Cardiac fibroblast (primary cell): ENCODE results near the gene OOEP.

Source experiments
- DNase-seq, 2 donors: peaks; one replicate each; pipeline versions ENCODE4 v3.0.0 to v3.0.0-alpha.2; 2010; ENCODE audit warnings: low read depth in 2 of 2
- H3K4me3 ChIP-seq, 2 donors: replicated peaks in 1 of 2; 1 replicate in 1 of 2; 2 replicates in 1 of 2; pipeline ENCODE4 v1.5.1; 2011; ENCODE audit warnings: low read depth in 2 of 2, low read length in 2 of 2, mild to moderate bottlenecking in 2 of 2, moderate library complexity in 1 of 2
- CTCF ChIP-seq: IDR thresholded peaks from one replicate; pipeline ENCODE4 v1.5.1; 2011; ENCODE audit warnings: low read depth, mild to moderate bottlenecking, low read length, inconsistent platforms

Gene OOEP

DNA sequence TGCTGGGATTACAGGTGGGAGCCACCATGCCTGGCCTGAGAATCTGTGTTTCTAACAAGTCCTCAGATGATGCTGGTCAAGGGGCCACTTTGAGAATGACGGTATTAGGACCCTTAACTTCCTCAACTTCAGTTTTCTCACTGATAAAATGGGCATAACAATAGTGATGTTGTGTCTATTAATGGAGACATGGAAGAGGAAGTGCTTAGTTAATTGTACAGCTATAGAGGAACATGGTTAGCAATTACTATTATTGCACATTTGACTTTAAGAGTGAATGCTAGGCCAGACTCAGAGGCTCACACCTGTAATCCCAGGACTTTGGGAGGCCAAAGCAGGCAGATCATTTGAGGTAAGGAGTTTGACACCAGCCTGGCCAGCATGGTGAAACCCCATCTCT, 28.4 kb downstream of the OOEP start:
- no peak for DNase-seq
- no peak for TF ChIP-seq CTCF
- H3K4me3 ChIP-seq = no peak overlapping the region

DNA sequence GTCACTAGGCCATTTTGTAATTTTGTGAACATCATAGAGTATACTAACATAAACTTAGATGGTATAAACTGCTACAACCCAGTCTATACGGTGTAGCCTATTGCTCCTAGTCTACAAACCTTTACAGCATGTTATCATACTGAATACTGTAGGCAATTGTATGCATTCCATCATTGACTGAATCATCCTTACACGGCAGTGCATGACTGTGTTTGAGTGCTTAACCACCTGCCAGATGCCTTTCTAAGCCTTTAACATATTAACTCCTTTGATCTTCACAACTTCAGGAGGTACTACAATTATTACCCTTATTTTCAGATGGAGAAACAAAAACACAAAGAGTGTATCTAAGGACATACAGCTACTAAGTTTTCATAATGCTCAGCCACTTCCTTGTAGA, 29.6 kb downstream of the OOEP start:
- peak in 1 of 2 donors; percentile 18 for DNase-seq
- H3K4me3 ChIP-seq = no peak overlapping the region
- no peak for TF ChIP-seq CTCF

DNA sequence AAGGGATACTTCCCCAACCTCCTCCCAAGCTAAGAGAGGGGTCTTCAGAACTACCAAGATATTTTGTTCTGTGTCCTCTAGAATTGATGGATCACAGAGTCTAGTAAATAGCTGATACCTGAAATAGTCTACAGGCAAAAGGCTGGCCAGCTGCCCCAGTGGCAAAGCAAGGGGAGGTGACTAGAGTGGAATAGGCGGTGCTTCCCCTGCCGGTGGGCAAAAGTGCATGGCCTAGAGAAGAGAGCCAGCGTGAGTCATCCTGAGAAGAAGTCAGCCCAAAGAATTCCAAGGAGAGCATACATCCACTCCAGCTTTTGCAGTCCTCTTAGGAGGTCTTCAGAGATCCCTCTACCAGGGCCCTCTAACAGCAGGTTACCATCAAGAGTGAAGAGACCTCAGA, 30.4 kb downstream of the OOEP start:
- no peak for TF ChIP-seq CTCF
- no peak for DNase-seq
- no peak overlapping the region for H3K4me3 ChIP-seq

DNA sequence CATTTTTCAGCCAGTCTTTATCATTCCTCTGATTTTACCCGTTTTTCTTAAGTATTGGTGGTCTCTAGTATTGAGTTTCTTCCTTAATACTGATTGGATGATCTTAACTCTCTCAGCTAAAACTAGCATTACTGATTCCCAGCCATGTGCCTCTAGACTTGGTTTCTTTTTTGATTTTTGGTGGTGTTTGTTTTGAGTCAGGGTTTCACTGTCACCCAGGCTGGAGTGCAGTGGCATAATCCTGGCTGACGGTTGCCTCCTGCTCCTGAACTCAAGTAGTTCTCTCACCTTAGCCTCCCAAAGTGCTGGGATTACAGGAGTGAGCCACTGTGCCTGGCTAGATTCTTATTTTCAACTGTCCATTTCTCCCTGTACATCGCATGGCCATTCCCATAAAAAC, 40.5 kb downstream of the OOEP start:
- no peak for DNase-seq
- TF ChIP-seq CTCF = no peak
- no peak overlapping the region for H3K4me3 ChIP-seq

DNA sequence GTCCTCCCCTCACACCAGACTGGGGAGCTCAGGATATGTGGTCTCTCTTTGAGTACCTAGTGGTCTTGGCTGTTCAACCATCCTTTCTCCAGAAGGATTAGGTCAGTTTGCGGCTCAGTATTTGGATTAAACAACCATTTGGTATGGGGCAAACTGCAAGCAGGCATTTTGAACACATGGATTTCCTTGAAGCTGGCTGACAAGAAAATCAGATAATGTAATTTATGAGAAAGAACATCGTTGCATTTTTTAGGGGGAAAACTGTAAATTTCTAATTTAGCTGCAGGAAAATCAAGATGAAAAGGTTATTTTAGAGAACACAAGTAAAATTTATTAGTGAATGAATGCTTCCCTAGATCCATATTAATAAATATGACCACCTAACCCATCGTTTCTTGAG, 40.9 kb downstream of the OOEP start:
- TF ChIP-seq CTCF = no peak
- DNase-seq = no peak
- no peak overlapping the region for H3K4me3 ChIP-seq

- no peak overlapping the region for H3K4me3 ChIP-seq
- no peak for DNase-seq
- TF ChIP-seq CTCF = no peak
These were observed 44.0 kb downstream of the OOEP start for GRCh38 chr6:73325656-73326055.

DNA sequence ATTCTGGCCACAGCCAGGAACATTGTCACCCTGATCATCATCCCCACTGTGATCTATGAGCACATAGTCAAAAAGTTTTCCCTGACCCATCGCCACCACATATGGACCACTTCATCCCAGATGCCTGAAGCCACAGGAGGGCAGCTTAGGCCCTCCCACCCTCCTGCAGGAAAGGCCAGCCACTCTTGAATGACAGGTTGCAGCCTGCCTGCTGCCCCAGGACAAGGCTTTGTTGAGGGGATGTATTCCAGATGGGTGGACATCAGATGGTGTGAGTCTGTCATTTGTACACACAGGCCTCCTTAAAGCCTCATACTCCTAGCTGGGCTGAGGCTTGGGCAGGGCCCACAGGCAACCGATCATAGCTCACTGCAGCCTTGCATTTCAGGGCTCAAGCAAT, 46.4 kb downstream of the OOEP start:
- DNase-seq = no peak
- no peak overlapping the region for H3K4me3 ChIP-seq
- no peak for TF ChIP-seq CTCF
